Epithelial cell of proximal tubule (primary cell): ENCODE data around the gene ARL15. TPM values are rescaled to one million over a fixed set of nuclear protein-coding genes. Genes with fewer than 3 reads are reported as not detected.

Experiments
- DNase-seq: peaks from one replicate; pipeline ENCODE4 v3.0.0-alpha.2; 2011; ENCODE audit warnings: low read depth
- H3K4me3 ChIP-seq: 2 replicates; pipeline ENCODE4 v1.5.1; 2011; ENCODE audit warnings: low read depth, mild to moderate bottlenecking, low read length
- CTCF ChIP-seq: conservative IDR thresholded peaks from 2 replicates; pipeline ENCODE4 v1.5.1; 2012; ENCODE audit warnings: low read depth, mild to moderate bottlenecking, low read length
- total RNA-seq: library from RNA; depleted of rRNA; stranded (reverse); fragments of >200 nt; gene quantifications from 2 replicates; pipeline ENCODE4 v1.2.3, GENCODE V29; 2015

The ARL15 gene
- total RNA-seq, 1 donor from 2014 or later: 1.9 TPM

- TF ChIP-seq CTCF: no peak
- H3K4me3 ChIP-seq: no peak overlapping the region
- no peak for DNase-seq
Observed at GRCh38 chr5:54215233-54215736, 95.1 kb downstream of the ARL15 start.

- no peak for DNase-seq
- TF ChIP-seq CTCF: no peak
- no peak overlapping the region for H3K4me3 ChIP-seq
Observed at GRCh38 chr5:54214722-54215121, 95.7 kb downstream of the ARL15 start.

GRCh38 chr5:54212331-54212730, 98.0 kb downstream of the ARL15 start:
- TF ChIP-seq CTCF: no peak
- H3K4me3 ChIP-seq: no peak overlapping the region
- DNase-seq: no peak

- TF ChIP-seq CTCF: no peak
- no peak overlapping the region for H3K4me3 ChIP-seq
- no peak for DNase-seq
Observed at GRCh38 chr5:54211912-54212311, 98.5 kb downstream of the ARL15 start.

GRCh38 chr5:54207566-54207965, 102.8 kb downstream of the ARL15 start:
- DNase-seq: no peak
- H3K4me3 ChIP-seq: no peak overlapping the region
- TF ChIP-seq CTCF: no peak

- H3K4me3 ChIP-seq: no peak overlapping the region
- no peak for TF ChIP-seq CTCF
- no peak for DNase-seq
Observed at GRCh38 chr5:54206580-54207229, 103.7 kb downstream of the ARL15 start.

GRCh38 chr5:54205918-54206317, 104.5 kb downstream of the ARL15 start:
- DNase-seq: no peak
- no peak overlapping the region for H3K4me3 ChIP-seq
- TF ChIP-seq CTCF: no peak
